Stomach smooth muscle (tissue), 2 donors: ENCODE measurements around the gene VAC14.

Experiments used
- H3K27ac ChIP-seq: one replicate; pipeline ENCODE4 v1.7.0; 2013; ENCODE audit warnings: mild to moderate bottlenecking, low read length, inconsistent platforms
- H3K27me3 ChIP-seq, 2 donors: one replicate each; pipeline ENCODE4 v1.7.0; 2013; ENCODE audit warnings: low read length in 2 of 2; ENCODE audit not compliant: insufficient read depth in 2 of 2, control insufficient read depth in 1 of 2
- H3K36me3 ChIP-seq, 2 donors: one replicate each; pipeline ENCODE4 v1.7.0; 2013; ENCODE audit warnings: low read length in 2 of 2; ENCODE audit not compliant: control insufficient read depth in 2 of 2, insufficient read depth in 2 of 2
- H3K4me1 ChIP-seq: one replicate; pipeline ENCODE4 v1.7.0; 2013; ENCODE audit warnings: low read length; ENCODE audit not compliant: control insufficient read depth, insufficient read depth
- H3K4me3 ChIP-seq, 2 donors: one replicate each; pipeline ENCODE4 v1.7.0; 2013; ENCODE audit warnings: low read length in 2 of 2
- H3K9ac ChIP-seq, 2 donors: one replicate each; pipeline ENCODE4 v1.7.0; 2013; ENCODE audit warnings: low read length in 2 of 2, mild to moderate bottlenecking in 1 of 2
- H3K9me3 ChIP-seq, 2 donors: one replicate each; pipeline ENCODE4 v1.7.0; 2013; ENCODE audit warnings: low read length in 2 of 2; ENCODE audit not compliant: control insufficient read depth in 2 of 2
- donor health status: healthy.
- donor health status: Pancreatic carcinoma.

Gene VAC14

GRCh38 chr16:70698901-70699300 lies 102.1 kb downstream of the VAC14 start:
- peaks cover 96% of the 10 kb centered on the region for H3K4me1 ChIP-seq
- no peak overlapping the region for H3K4me3 ChIP-seq
- H3K27ac ChIP-seq, result peak overlapping the region; percentile 98
- no peaks in the 10 kb centered on the region for H3K9me3 ChIP-seq
- no peak overlapping the region for H3K9ac ChIP-seq
- H3K27me3 ChIP-seq, result no peaks in the 10 kb centered on the region
- no peaks in the 10 kb centered on the region for H3K36me3 ChIP-seq

- H3K9ac ChIP-seq, result peak overlapping the region; percentile 9 to 47
- peak overlapping the region; percentile 98 for H3K27ac ChIP-seq
- no peaks in the 10 kb centered on the region for H3K9me3 ChIP-seq
- H3K36me3 ChIP-seq, result no peaks in the 10 kb centered on the region
- peaks cover 96% of the 10 kb centered on the region for H3K4me1 ChIP-seq
- no peaks in the 10 kb centered on the region for H3K27me3 ChIP-seq
- H3K4me3 ChIP-seq, result peak overlapping the region in 1 of 2 donors; percentile 3
Measured at GRCh38 chr16:70697594-70698170, 103.3 kb downstream of the VAC14 start.

GRCh38 chr16:70696952-70697593 lies 103.9 kb downstream of the VAC14 start:
- Histone ChIP-seq H3K4me3 (no peak overlapping the region), H3K9ac (peak overlapping the region; percentile 3 to 47), H3K27me3 (no peaks in the 10 kb centered on the region), H3K9me3 (no peaks in the 10 kb centered on the region), H3K36me3 (no peaks in the 10 kb centered on the region), H3K27ac (peak overlapping the region; percentile 98), H3K4me1 (peaks cover 96% of the 10 kb centered on the region)

- Histone ChIP-seq H3K9me3 (no peaks in the 10 kb centered on the region), H3K27me3 (no peaks in the 10 kb centered on the region), H3K4me3 (no peak overlapping the region), H3K4me1 (peaks cover 96% of the 10 kb centered on the region), H3K36me3 (no peaks in the 10 kb centered on the region), H3K27ac (peak overlapping the region; percentile 98), H3K9ac (no peak overlapping the region)
Measured at GRCh38 chr16:70696355-70696754, 104.6 kb downstream of the VAC14 start.

- Histone ChIP-seq H3K9me3 (no peaks in the 10 kb centered on the region), H3K9ac (peak overlapping the region; percentile 1 to 13), H3K36me3 (no peaks in the 10 kb centered on the region), H3K4me3 (no peak overlapping the region), H3K27me3 (no peaks in the 10 kb centered on the region), H3K27ac (peak overlapping the region; percentile 98), H3K4me1 (peaks cover 96% of the 10 kb centered on the region)
Measured at GRCh38 chr16:70695331-70696070, 105.5 kb downstream of the VAC14 start.

- Histone ChIP-seq H3K27ac (peak overlapping the region; percentile 98), H3K27me3 (no peaks in the 10 kb centered on the region), H3K4me3 (no peak overlapping the region), H3K36me3 (no peaks in the 10 kb centered on the region), H3K9me3 (no peaks in the 10 kb centered on the region), H3K9ac (peak overlapping the region in 1 of 2 donors; percentile 1), H3K4me1 (peaks cover 98% of the 10 kb centered on the region)
Measured at GRCh38 chr16:70694868-70695218, 106.1 kb downstream of the VAC14 start.

- peaks cover 98% of the 10 kb centered on the region for H3K4me1 ChIP-seq
- H3K9ac ChIP-seq, result peak overlapping the region; percentile 13 to 64
Measured at GRCh38 chr16:70694088-70694867, 106.7 kb downstream of the VAC14 start.

GRCh38 chr16:70692873-70693671 lies 107.9 kb downstream of the VAC14 start:
- Histone ChIP-seq H3K4me1 (peaks cover 98% of the 10 kb centered on the region), H3K9me3 (no peaks in the 10 kb centered on the region), H3K4me3 (peak overlapping the region in 1 of 2 donors; percentile 15), H3K27me3 (no peaks in the 10 kb centered on the region), H3K27ac (peak overlapping the region; percentile 98), H3K36me3 (peaks cover 0 to 2% of the 10 kb centered on the region in 2 donors), H3K9ac (peak overlapping the region; percentile 64)

More at GRCh38 chr16:70694088-70694867, 106.7 kb downstream of the VAC14 start:
- Histone ChIP-seq H3K4me3 (no peak overlapping the region), H3K9me3 (no peaks in the 10 kb centered on the region), H3K27me3 (no peaks in the 10 kb centered on the region), H3K36me3 (no peaks in the 10 kb centered on the region), H3K27ac (peak overlapping the region; percentile 98)

GRCh38 chr16:70692130-70692872 lies 108.7 kb downstream of the VAC14 start:
- no peaks in the 10 kb centered on the region for H3K9me3 ChIP-seq
- H3K36me3 ChIP-seq, result peaks cover 0 to 2% of the 10 kb centered on the region in 2 donors
- peak overlapping the region; percentile 98 for H3K27ac ChIP-seq
- peak overlapping the region; percentile 64 to 71 for H3K9ac ChIP-seq
- H3K27me3 ChIP-seq, result no peaks in the 10 kb centered on the region
- H3K4me3 ChIP-seq, result peak overlapping the region in 1 of 2 donors; percentile 15
- peaks cover 98% of the 10 kb centered on the region for H3K4me1 ChIP-seq
